ENCODE measurements around the gene CAPN1.
"Not testable (repeated sequence)": the region's sequence is repeated elsewhere in the genome, so short reads cannot be mapped to it uniquely, and the experiment has no call there.

CAPN1 gene

DNA sequence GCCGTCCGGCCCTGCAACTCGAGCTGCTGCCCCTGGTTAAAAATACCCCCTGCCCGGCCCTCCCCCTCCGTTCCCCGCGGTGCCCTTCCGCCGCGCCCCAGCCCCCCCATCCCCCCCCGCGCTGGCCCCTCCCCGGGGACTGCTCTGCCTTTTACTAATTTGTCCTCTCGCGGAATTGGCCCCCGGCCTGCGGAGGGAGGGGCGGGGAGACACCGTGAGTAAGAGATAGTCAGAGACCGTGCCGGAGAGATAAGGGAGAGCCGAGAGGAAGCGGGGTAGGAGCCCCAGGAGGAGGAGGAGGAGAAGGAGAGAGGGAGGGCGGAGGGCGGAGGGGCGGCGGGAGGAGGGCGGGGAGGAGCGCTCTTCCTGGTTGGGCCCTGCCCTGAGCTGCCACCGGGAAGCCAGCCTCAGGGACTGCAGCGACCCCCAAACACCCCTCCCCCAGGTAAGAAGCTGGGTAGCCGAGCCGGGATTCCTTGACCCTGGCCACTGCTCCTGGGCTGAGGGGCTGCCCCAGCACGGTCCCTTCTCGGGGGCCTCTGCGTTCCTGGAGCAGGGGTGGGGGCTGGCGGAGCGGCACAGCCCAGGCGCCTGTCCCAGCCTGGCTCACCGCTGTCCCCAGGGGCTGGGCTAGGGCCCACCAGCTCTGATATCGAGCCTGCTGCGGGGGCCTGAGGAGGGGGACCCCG, at the start of gene CAPN1:
Gene CAPN1 (plus strand): TSS at position 360 of the 689 bp plus-strand sequence. CDS start 774 bp downstream, outside the sequence.
- peak; percentile 64 to 73 for DNase-seq (ENCODE audit: low read depth in 2 of 2)

DNA sequence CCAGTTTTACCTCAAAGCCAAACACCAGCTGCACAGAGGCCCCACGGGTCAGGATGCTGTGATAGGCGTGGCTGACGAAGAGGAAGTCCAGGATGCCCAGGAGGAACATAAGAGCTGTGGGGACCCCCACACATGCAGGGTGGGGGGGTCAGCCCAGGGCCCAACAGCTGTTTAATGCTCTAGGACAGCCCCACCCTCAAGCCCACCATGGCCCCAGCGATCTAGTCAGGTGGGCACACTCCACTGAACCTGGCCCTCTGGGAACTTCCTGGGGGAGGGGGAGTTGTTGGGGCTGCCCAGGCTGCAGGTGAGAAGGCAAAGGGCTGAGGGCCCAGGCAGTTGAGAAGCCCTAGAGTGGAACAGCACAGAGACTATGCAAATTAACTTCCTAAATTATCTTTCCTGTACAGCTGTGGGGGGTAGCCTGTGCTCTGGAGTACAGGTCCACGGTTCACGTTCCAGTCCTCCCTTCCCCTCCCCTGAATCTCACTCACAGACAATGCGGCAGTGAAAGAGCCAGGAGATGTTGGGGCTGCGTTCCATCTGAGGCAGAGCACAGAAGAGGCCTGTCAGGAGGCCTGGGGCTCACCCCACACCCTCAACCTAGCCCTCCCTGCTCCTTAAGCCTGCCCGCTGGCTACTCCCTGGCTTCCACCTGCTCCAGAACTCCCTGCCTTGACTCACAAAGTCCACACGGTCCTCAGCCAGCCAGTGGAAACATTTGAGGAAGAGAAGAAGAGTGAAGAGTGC, 49.3 kb upstream of the CAPN1 start:
- no peak for DNase-seq (ENCODE audit: low read depth in 2 of 2)

GRCh38 chr11:65132988-65133700, 48.6 kb upstream of the CAPN1 start:
- DNase-seq (ENCODE audit: low read depth in 2 of 2): no peak

- DNase-seq (ENCODE audit: low read depth in 2 of 2): no peak
Measured at GRCh38 chr11:65133724-65134123, 48.0 kb upstream of the CAPN1 start.

DNA sequence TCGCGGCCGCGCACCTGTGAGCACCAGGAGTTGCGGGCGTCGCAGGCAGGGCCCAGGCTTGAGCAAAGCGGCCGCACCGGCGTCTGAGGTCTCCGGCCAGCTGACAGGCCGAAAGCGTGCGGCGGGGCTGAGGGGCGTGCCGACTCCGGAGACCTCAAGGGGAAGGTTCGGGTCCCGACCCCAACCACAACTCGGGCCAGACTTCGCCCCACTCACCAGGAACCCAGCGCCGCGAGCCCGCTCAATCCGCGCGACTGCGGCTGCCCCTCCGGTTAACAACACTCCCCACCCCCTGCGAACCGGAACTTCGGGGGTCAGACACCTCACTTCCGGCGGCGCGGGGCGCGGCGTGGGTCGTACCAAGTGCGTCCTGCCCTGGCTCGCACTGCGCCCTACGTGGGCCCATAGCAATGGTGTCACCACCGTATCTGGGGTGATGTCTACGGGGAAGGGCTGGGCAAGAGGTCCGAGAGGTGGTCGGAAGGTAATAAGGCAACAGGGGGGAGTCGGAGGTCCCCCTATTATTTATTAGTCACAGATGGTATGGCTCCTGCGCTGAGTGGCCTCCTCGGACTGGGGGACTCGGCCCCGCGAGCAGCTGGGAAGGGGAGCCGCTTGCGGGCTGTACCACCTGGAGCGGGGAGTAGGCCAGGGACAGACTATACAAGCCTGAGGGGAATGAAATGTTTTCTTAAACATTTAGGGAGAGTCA, 47.3 kb upstream of the CAPN1 start, which contains the start of gene SYVN1:
Gene SYVN1 (minus strand): TSS at position 280 of the 712 bp plus-strand sequence. CDS start 918 bp downstream, outside the sequence.
- DNase-seq (ENCODE audit: low read depth in 2 of 2): peak; percentile 66 to 67

GRCh38 chr11:65134952-65135632, 46.6 kb upstream of the CAPN1 start:
- peak; percentile 90 to 92 for DNase-seq (ENCODE audit: low read depth in 2 of 2)

DNA sequence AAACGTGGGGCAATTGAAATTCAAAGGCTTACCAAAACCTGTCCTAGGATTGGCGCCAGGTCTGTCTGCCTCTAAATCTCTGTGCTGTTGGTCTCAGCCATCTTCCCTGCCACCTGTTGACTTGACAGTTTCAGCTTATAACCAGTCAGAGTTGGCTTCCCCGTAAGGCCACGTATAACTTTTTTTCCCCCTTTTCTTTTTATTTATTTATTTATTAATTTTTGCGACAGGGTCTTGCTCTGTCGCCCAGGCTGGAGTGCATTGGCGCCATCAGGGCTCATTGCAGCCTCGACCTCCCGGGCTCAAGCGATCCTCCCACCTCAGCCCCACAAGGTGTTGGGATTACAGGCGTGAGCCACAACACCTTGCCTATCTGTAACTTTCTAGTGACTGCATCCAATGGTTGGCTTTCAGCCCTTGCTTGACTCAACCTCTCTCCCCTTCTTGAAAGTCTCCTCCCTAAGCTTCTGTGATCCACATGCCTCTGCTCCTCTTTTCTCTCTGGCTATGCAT, 46.0 kb upstream of the CAPN1 start:
- no peak for DNase-seq (ENCODE audit: low read depth in 2 of 2)

DNA sequence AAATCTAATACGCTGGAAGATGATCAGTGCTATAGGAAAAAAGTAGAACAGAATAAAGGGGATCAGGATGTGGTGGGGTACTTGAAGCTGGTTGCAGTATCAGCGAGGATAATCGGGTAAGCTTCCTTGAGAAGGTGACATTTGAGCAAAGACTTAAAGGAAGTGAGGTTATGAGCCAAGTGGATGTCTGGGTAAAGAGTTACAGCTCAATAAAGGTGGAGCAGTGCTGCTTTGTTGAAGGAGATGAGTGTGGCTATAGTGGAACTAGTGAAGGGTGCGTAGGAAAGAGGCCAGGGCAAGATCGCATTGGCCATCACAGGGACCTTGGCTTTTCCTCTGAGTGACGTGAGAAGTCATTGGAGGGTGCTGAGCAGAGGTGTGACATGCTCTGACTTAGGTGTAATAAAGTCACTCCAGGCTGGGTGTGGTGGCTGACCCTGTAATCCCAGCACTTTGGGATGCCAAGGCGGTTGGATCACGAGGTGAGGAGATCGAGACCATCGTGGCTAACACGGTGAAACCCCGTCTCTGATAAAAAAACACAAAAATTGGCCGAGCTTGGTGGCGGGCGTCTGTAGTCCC, 45.1 kb upstream of the CAPN1 start:
- DNase-seq (ENCODE audit: low read depth in 2 of 2): no peak

DNA sequence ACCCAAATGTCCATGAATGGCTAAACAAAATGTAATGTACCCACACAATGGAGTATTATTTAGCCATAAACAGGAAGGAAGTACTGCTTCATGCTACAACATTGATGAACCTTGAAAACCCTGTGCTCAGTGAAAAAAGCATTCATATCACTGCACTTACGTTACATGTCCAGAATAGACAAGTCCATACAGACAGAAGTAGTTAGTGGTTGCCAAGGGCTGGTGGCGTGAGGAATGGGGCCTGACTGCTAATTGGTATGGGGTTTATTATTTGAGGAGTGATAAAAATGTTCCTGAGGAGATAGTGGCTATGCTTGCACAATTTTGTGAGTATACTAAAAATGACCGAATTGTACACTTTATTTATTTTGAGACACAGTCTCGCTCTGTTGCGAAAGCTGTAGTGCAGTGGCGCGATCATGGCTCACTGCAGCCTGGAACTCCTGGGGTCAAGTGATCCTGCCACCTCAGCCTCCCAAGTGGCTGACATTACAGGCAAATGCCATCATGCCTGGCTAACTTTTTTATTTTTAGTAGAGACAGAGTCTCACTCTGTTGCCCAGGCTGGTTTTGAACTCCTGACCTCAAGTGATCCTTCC, 39.7 kb upstream of the CAPN1 start:
- DNase-seq (ENCODE audit: low read depth in 2 of 2): no peak

DNA sequence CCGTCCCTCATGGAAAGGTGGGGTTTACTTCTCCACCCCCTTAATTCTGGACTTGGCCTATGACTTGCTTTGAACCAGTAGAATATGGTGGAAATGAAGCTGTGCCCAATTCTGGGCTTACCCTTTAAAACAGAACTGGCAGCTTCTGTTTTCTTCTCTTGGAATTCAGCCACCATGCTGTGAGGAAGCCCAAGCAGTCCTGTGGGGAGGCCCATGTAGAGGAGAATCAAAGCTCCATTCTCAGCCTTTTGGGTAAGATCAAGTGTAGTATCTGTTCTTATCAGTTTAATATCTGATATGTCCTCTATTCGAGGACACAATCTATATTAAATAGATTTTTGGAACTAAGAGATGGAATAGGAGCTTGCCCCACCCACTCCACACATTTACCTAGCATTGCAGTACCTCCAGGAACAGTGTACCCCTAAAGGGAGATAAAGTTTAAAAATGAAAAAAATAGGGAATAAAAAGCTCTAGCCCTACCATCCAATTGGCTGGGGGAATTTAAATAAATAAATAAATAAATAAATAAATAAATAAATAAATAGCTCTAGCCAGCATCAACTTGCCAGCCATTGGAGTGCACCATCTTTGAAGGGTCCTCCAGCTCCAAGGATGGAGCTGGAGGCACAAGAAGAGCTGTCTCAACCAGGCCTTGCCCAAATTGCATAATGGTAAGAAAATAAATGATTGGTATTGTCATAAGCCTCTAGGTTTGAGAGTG, 34.2 kb upstream of the CAPN1 start:
- no peak for DNase-seq (ENCODE audit: low read depth in 2 of 2)

DNA sequence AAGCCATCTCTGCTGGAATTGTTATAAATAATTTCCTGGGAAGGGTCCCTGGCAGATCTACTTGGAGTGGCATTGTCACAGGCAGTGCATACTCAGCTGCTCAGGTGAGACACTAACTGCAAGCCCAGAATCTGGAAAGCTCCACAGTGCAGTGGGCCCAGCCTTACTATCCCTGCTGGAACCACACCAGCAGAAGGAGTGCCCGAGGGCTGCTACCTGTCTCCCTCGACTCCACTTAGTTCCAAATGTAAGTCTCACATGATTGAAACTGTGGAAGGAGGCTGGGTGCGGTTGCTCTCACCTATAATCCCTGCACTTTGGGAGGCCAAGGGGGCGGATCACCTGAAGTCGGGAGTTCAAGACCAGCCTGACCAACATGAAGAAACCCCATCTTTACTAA, 33.1 kb upstream of the CAPN1 start:
- no peak for DNase-seq (ENCODE audit: low read depth in 2 of 2)

DNA sequence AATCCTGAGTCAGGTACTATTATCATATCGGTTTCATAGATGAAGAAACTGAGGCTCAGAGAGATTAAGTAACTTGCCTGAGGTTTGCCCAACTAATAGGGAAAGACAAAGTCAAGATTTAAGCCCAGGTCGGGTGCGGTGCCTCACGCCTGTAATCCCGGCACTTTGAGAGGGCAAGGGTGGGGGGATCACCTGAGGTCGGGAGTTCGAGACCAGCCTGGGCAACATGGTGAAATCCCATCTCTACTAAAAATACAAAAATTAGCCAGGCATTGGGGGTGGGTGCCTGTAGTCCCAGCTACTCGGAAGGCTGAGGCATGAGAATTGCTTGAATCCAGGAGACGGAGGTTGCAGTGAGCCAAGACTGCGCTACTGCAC, 31.6 kb upstream of the CAPN1 start:
- DNase-seq (ENCODE audit: low read depth in 2 of 2): not testable (repeated sequence)

- peak; percentile 20 to 40 for DNase-seq (ENCODE audit: low read depth in 2 of 2)
Measured at GRCh38 chr11:65150509-65151299, 31.0 kb upstream of the CAPN1 start.

- no peak for DNase-seq (ENCODE audit: low read depth in 2 of 2)
Measured at GRCh38 chr11:65151331-65151899, 30.3 kb upstream of the CAPN1 start.

GRCh38 chr11:65152122-65152521, 29.6 kb upstream of the CAPN1 start:
- DNase-seq (ENCODE audit: low read depth in 2 of 2): no peak

DNA sequence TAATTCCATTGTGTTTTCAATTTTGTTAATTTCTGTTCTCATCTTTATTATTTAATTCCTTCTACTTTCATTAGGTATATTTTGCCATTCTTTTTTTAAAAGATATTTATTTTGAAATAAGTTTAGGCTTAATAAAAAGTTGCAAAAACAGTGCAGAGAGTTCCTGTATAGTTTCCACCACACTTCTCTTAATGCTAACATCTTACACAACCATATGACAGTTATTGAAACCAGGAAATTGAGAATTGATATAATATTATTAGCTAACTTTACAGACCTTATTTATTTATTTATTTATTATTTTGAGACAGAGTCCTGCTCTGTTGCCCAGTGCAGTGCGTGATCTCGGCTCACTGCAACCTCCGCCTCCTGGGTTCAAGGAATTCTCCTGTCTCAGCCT, 25.5 kb upstream of the CAPN1 start:
- DNase-seq (ENCODE audit: low read depth in 2 of 2): no peak

DNA sequence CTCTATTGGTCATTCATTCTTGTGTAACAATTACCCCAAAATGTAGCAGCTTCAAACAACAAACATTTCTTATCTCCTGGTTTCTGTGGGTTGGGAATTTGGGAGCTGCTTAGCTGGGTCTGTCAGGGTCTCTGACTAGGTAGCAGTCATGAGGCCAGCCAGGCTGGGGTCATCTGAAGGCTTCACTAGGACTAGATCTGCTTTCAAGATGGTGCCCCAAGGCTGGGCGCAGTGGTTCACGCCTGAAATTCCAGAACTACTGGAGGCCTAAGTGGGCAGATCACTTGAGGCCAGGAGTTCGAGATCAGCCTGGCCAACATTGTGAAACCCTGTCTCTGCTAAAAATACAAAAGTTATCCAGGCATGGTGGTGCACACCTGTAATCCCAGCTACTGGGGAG, 24.8 kb upstream of the CAPN1 start:
- no peak for DNase-seq (ENCODE audit: low read depth in 2 of 2)

GRCh38 chr11:65157336-65157735, 24.4 kb upstream of the CAPN1 start:
- no peak for DNase-seq (ENCODE audit: low read depth in 2 of 2)
